ENCODE results near the gene LMO1.

Gene LMO1

GRCh38 chr11:8263769-8264410, at the start of gene LMO1:
Gene LMO1, minus strand, starts transcription at chr11:8263878. Its CDS starts 516 bp downstream, at chr11:8263362.
- peak; percentile 89 for DNase-seq (ENCODE audit: low read depth, low spot score)

GRCh38 chr11:8312986-8313385, 49.3 kb upstream of the LMO1 start:
- DNase-seq (ENCODE audit: low read depth, low spot score), result no peak

GRCh38 chr11:8311366-8311765, 47.7 kb upstream of the LMO1 start:
- DNase-seq (ENCODE audit: low read depth, low spot score), result no peak

- no peak for DNase-seq (ENCODE audit: low read depth, low spot score)
Measured at GRCh38 chr11:8310743-8311298, 47.1 kb upstream of the LMO1 start.

GRCh38 chr11:8309862-8310261, 46.2 kb upstream of the LMO1 start:
- DNase-seq (ENCODE audit: low read depth, low spot score), result no peak

GRCh38 chr11:8309311-8309710, 45.6 kb upstream of the LMO1 start:
- no peak for DNase-seq (ENCODE audit: low read depth, low spot score)

- DNase-seq (ENCODE audit: low read depth, low spot score), result no peak
Measured at GRCh38 chr11:8307601-8308000, 43.9 kb upstream of the LMO1 start.

- DNase-seq (ENCODE audit: low read depth, low spot score), result no peak
Measured at GRCh38 chr11:8301622-8302021, 37.9 kb upstream of the LMO1 start.

GRCh38 chr11:8298801-8299786, 35.4 kb upstream of the LMO1 start:
- DNase-seq (ENCODE audit: low read depth, low spot score), result no peak

GRCh38 chr11:8297781-8298440, 34.2 kb upstream of the LMO1 start:
- DNase-seq (ENCODE audit: low read depth, low spot score), result no peak

- DNase-seq (ENCODE audit: low read depth, low spot score), result no peak
Measured at GRCh38 chr11:8296872-8297271, 33.2 kb upstream of the LMO1 start.

- DNase-seq (ENCODE audit: low read depth, low spot score), result no peak
Measured at GRCh38 chr11:8296038-8296649, 32.5 kb upstream of the LMO1 start.

GRCh38 chr11:8294251-8294935, 30.7 kb upstream of the LMO1 start:
- DNase-seq (ENCODE audit: low read depth, low spot score), result no peak

GRCh38 chr11:8293171-8293570, 29.5 kb upstream of the LMO1 start:
- no peak for DNase-seq (ENCODE audit: low read depth, low spot score)

GRCh38 chr11:8292351-8292750, 28.7 kb upstream of the LMO1 start:
- no peak for DNase-seq (ENCODE audit: low read depth, low spot score)

- DNase-seq (ENCODE audit: low read depth, low spot score), result no peak
Measured at GRCh38 chr11:8291421-8292350, 28.0 kb upstream of the LMO1 start.

- no peak for DNase-seq (ENCODE audit: low read depth, low spot score)
Measured at GRCh38 chr11:8290081-8290810, 26.6 kb upstream of the LMO1 start.

GRCh38 chr11:8289492-8289918, 25.8 kb upstream of the LMO1 start:
- DNase-seq (ENCODE audit: low read depth, low spot score), result no peak

- no peak for DNase-seq (ENCODE audit: low read depth, low spot score)
Measured at GRCh38 chr11:8288824-8289491, 25.3 kb upstream of the LMO1 start.
